Common myeloid progenitor, CD34-positive (primary cell): Measurements from ENCODE around the gene LGI4.
"Not testable (repeated sequence)": the region's sequence is repeated elsewhere in the genome, so short reads cannot be mapped to it uniquely, and the experiment has no call there.

Source experiments
- CTCF ChIA-PET: fragments of 350-600 bp; sonication (Branson Sonifier 250); formaldehyde crosslinking; loops from one replicate; lab custom pipeline; 2021; ENCODE audit warnings: antibody characterized with exemption; lab: Charles Lee
- POLR2A ChIA-PET: fragments of 350-600 bp; sonication (Branson Sonifier 250); formaldehyde crosslinking; loops from one replicate; lab custom pipeline; 2021; ENCODE audit warnings: antibody characterized with exemption; lab: Charles Lee
- DNase-seq, 3 donors: peaks; one replicate each; pipeline versions ENCODE4 v3.0.0 to v3.0.0-alpha.2; 2013
- H3K27ac ChIP-seq, 2 experiments: 1 replicate in 1 of 2; 2 replicates in 1 of 2; pipeline ENCODE4 v1.7.0; 2013; ENCODE audit warnings: inconsistent platforms in 2 of 2, low read length in 2 of 2, mild to moderate bottlenecking in 2 of 2, low read depth in 1 of 2, moderate library complexity in 1 of 2; ENCODE audit not compliant: severe bottlenecking in 2 of 2, insufficient read depth in 1 of 2, poor library complexity in 1 of 2
- H3K27me3 ChIP-seq, 5 experiments: replicated peaks in 2 of 5; 1 replicate in 3 of 5; 2 replicates in 2 of 5; pipeline versions ENCODE4 v1.6.1 to v1.7.0; 2013; ENCODE audit warnings: low read length in 4 of 5, mild to moderate bottlenecking in 2 of 5, moderate library complexity in 2 of 5, inconsistent platforms in 1 of 5; ENCODE audit not compliant: insufficient read depth in 5 of 5, control insufficient read depth in 4 of 5
- H3K36me3 ChIP-seq, 4 experiments: 1 replicate in 2 of 4; 2 replicates in 2 of 4; pipeline versions ENCODE4 v1.6.1 to v1.7.0; 2013; ENCODE audit warnings: low read length in 3 of 4, control low read depth in 1 of 4, mild to moderate bottlenecking in 1 of 4; ENCODE audit not compliant: control insufficient read depth in 4 of 4, insufficient read depth in 4 of 4
- H3K4me1 ChIP-seq, 4 experiments: 1 replicate in 3 of 4; 2 replicates in 1 of 4; pipeline versions ENCODE4 v1.6.1 to v1.7.1; 2013; ENCODE audit warnings: low read length in 3 of 4, mild to moderate bottlenecking in 3 of 4, control low read depth in 1 of 4, inconsistent platforms in 1 of 4, moderate library complexity in 1 of 4; ENCODE audit not compliant: control insufficient read depth in 4 of 4, insufficient read depth in 4 of 4; ENCODE audit errors: control extremely low read depth in 1 of 4
- H3K4me3 ChIP-seq, 7 experiments: 1 replicate in 4 of 7; 2 replicates in 3 of 7; pipeline versions ENCODE4 v1.5.1 to v1.7.0; 2013; ENCODE audit warnings: mild to moderate bottlenecking in 7 of 7, low read length in 6 of 7, moderate library complexity in 6 of 7, inconsistent platforms in 2 of 7, low read depth in 2 of 7, control low read depth in 1 of 7; ENCODE audit not compliant: insufficient read depth in 4 of 7, control insufficient read depth in 1 of 7; ENCODE audit errors: extremely low read depth in 1 of 7
- H3K9me3 ChIP-seq, 5 experiments: 1 replicate in 4 of 5; 2 replicates in 1 of 5; pipeline versions ENCODE4 v1.6.1 to v1.7.1; 2013; ENCODE audit warnings: low read length in 4 of 5, mild to moderate bottlenecking in 2 of 5, inconsistent platforms in 1 of 5, low read depth in 1 of 5, moderate library complexity in 1 of 5; ENCODE audit not compliant: control insufficient read depth in 4 of 5, insufficient read depth in 2 of 5; ENCODE audit errors: control extremely low read depth in 1 of 5
- WGBS: methylation state at CpG from one replicate; pipeline ENCODE4 v1.1.5; 2013; ENCODE audit not compliant: insufficient coverage; 5-methylcytosine and 5-hydroxymethylcytosine counted together

LGI4 gene

GRCh38 chr19:35130761-35131720, 3.8 kb downstream of the LGI4 start:
- no peaks in the 10 kb centered on the region for H3K9me3 ChIP-seq
- H3K4me1 ChIP-seq: peaks cover 0 to 2% (median 0%) of the 10 kb centered on the region in 4 experiments
- H3K27me3 ChIP-seq: no peaks in the 10 kb centered on the region
- ChIA-PET POLR2A (no interaction called here), CTCF (interaction anchor here (1.0 kb wide), 1 partner anchor 11 kb away, joined by 3 read pairs; no protein-coding TSS in a partner anchor)
- H3K27ac ChIP-seq: no peak overlapping the region
- DNase-seq: no peak
- no peaks in the 10 kb centered on the region for H3K36me3 ChIP-seq
- 94% methylated on average over 18 of the region's 31 CpGs for WGBS
- no peak overlapping the region for H3K4me3 ChIP-seq

GRCh38 chr19:35129724-35130274, 5.1 kb downstream of the LGI4 start:
- H3K27ac ChIP-seq, POLR2A ChIA-PET, H3K4me3 ChIP-seq, H3K4me1 ChIP-seq, H3K36me3 ChIP-seq, DNase-seq, H3K9me3 ChIP-seq, CTCF ChIA-PET, H3K27me3 ChIP-seq: not testable (repeated sequence)
- WGBS: 76% methylated on average over 13 of the region's 14 CpGs

GRCh38 chr19:35128398-35129057, 6.3 kb downstream of the LGI4 start:
- H3K36me3 ChIP-seq: no peaks in the 10 kb centered on the region
- DNase-seq: no peak
- WGBS: 95% methylated on average over 6 of the region's 9 CpGs
- no peak overlapping the region for H3K4me3 ChIP-seq
- peaks cover 0 to 16% (median 10%) of the 10 kb centered on the region in 4 experiments for H3K4me1 ChIP-seq
- no peaks in the 10 kb centered on the region for H3K27me3 ChIP-seq
- H3K9me3 ChIP-seq: no peaks in the 10 kb centered on the region
- POLR2A ChIA-PET: no interaction called here
- H3K27ac ChIP-seq: no peak overlapping the region
- CTCF ChIA-PET: interaction anchor here (0.7 to 1.6 kb wide), 3 partner anchors 13 to 61 kb away, joined by 3 to 5 read pairs (median 5); partner anchors contain the start of gene FXYD3

GRCh38 chr19:35127871-35128270, 7.0 kb downstream of the LGI4 start:
- CTCF ChIA-PET: interaction anchor here (0.7 to 2.2 kb wide), 6 partner anchors 8 to 73 kb away, joined by 3 to 9 read pairs (median 4); partner anchors contain the start of gene FXYD3

GRCh38 chr19:35126624-35126959, 8.3 kb downstream of the LGI4 start:
- H3K4me1 ChIP-seq: peaks cover 0 to 24% (median 13%) of the 10 kb centered on the region in 4 experiments
- no peak overlapping the region for H3K27ac ChIP-seq
- CTCF ChIA-PET: interaction anchor here (0.9 to 2.2 kb wide), 3 partner anchors 10 to 36 kb away, joined by 3 to 9 read pairs (median 5); no protein-coding TSS in a partner anchor

More at GRCh38 chr19:35127871-35128270, 7.0 kb downstream of the LGI4 start:
- Histone ChIP-seq H3K27me3 (no peaks in the 10 kb centered on the region), H3K36me3 (no peaks in the 10 kb centered on the region), H3K27ac (no peak overlapping the region), H3K4me1 (peaks cover 0 to 17% (median 10%) of the 10 kb centered on the region in 4 experiments), H3K4me3 (no peak overlapping the region), H3K9me3 (no peaks in the 10 kb centered on the region)
- WGBS: 95% methylated on average over 4 of the region's 7 CpGs
- POLR2A ChIA-PET: no interaction called here
- DNase-seq: no peak

GRCh38 chr19:35125749-35126623, 8.9 kb downstream of the LGI4 start:
- H3K36me3 ChIP-seq: no peaks in the 10 kb centered on the region
- ChIA-PET CTCF (interaction anchor here (0.9 to 4.8 kb wide), 5 partner anchors 10 to 59 kb away, joined by 3 to 39 read pairs (median 9); partner anchors contain the start of gene LGI4), POLR2A (no interaction called here)
- no peaks in the 10 kb centered on the region for H3K9me3 ChIP-seq
- H3K4me3 ChIP-seq: no peak overlapping the region
- no peak overlapping the region for H3K27ac ChIP-seq
- 95% methylated on average over 32 of the region's 35 CpGs for WGBS
- H3K27me3 ChIP-seq: no peaks in the 10 kb centered on the region
- peaks cover 0 to 29% (median 16%) of the 10 kb centered on the region in 4 experiments for H3K4me1 ChIP-seq
- DNase-seq: no peak

More at GRCh38 chr19:35126624-35126959, 8.3 kb downstream of the LGI4 start:
- Histone ChIP-seq H3K36me3 (no peaks in the 10 kb centered on the region), H3K9me3 (no peaks in the 10 kb centered on the region), H3K4me3 (no peak overlapping the region), H3K27me3 (no peaks in the 10 kb centered on the region)
- POLR2A ChIA-PET: no interaction called here
- WGBS: 99% methylated on average over 17 of the region's 20 CpGs
- no peak for DNase-seq
